ENCODE results near the gene IZUMO3. TPM values are rescaled to one million over a fixed set of nuclear protein-coding genes. Genes with fewer than 3 reads are reported as not detected.

IZUMO3 gene
- total and polyA plus RNA-seq, 2 of the 13 experiments (the other 11 are each of a cell fraction or from before 2014, with no cell fraction given): not detected

GRCh38 chr9:24500761-24501160 is 44.9 kb downstream of the IZUMO3 start:
- CTCF ChIA-PET (ENCODE audit: low intra/inter-chr PET ratio, low total read pairs): no interaction called here
- ATAC-seq: no peak
- Histone ChIP-seq H3K9ac (ENCODE audit: insufficient read depth, low read depth, low read length) (no peak overlapping the region), H3K27ac (ENCODE audit: extremely low read length, insufficient read depth, low read length) (no peak overlapping the region), H4K20me1 (ENCODE audit: insufficient read depth, low read length) (no peaks in the 10 kb centered on the region), H2AFZ (ENCODE audit: low read length) (no peak overlapping the region), H3K79me2 (ENCODE audit: insufficient read depth, low read length) (no peaks in the 10 kb centered on the region), H3K36me3 (replicated peaks in 1 of 2; ENCODE audit: control insufficient read depth in 1 of 2, insufficient read depth in 2 of 2, low read length in 2 of 2) (no peaks in the 10 kb centered on the region), H3K9me3 (ENCODE audit: low read length) (peaks cover 76% of the 10 kb centered on the region), H3K27me3 (ENCODE audit: control insufficient read depth in 1 of 2, insufficient read depth in 2 of 2, low read length in 2 of 2) (no peaks in the 10 kb centered on the region), H3K4me3 (replicated peaks in 1 of 3; ENCODE audit: insufficient read depth in 1 of 3, low read depth in 2 of 3, low read length in 3 of 3) (no peak overlapping the region), H3K4me2 (ENCODE audit: low read depth, low read length) (no peak overlapping the region), H3K4me1 (ENCODE audit: insufficient read depth, low read length) (no peaks in the 10 kb centered on the region)
- under 1% methylated on average over 3 of the region's 3 CpGs for WGBS (ENCODE audit: low lambda C conversion rate)
- intact Hi-C loops (cut with micrococcal nuclease; ENCODE audit: unreplicated experiment) (no loop called here), in situ Hi-C loops (cut with HindIII; ENCODE audit: extremely low pct_ligation_motif_present, low pct_unique_long_range_greater_than_20kb) (no loop called here)
- no peak for TF ChIP-seq ZMYM3 (CRISPR knock-in tag; IDR thresholded peaks at IDR 0.05)
- TF ChIP-seq ZNF530 (CRISPR knock-in tag; IDR thresholded peaks at IDR 0.05; ENCODE audit: low read depth): no peak
- TF ChIP-seq, protein P1, sequence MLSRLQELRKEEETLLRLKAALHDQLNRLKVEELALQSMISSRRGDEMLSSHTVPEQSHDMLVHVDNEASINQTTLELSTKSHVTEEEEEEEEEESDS (CRISPR knock-in tag; IDR thresholded peaks at IDR 0.05; ENCODE audit: borderline replicate concordance): no peak
- TF ChIP-seq PBX3 (CRISPR knock-in tag; IDR thresholded peaks at IDR 0.05; ENCODE audit: borderline replicate concordance): no peak
- TF ChIP-seq, protein P2, sequence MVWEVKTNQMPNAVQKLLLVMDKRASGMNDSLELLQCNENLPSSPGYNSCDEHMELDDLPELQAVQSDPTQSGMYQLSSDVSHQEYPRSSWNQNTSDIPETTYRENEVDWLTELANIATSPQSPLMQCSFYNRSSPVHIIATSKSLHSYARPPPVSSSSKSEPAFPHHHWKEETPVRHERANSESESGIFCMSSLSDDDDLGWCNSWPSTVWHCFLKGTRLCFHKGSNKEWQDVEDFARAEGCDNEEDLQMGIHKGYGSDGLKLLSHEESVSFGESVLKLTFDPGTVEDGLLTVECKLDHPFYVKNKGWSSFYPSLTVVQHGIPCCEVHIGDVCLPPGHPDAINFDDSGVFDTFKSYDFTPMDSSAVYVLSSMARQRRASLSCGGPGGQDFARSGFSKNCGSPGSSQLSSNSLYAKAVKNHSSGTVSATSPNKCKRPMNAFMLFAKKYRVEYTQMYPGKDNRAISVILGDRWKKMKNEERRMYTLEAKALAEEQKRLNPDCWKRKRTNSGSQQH (CRISPR knock-in tag; IDR thresholded peaks at IDR 0.05; ENCODE audit: low read depth): no peak
- TF ChIP-seq SRY (CRISPR knock-in tag; IDR thresholded peaks at IDR 0.05): no peak
- POLR2A ChIA-PET: no interaction called here
- no TSS peak for BruUV-seq (replicated peaks)
- no peak for FAIRE-seq
- DNase-seq (ENCODE audit: low spot score): no peak

DNA sequence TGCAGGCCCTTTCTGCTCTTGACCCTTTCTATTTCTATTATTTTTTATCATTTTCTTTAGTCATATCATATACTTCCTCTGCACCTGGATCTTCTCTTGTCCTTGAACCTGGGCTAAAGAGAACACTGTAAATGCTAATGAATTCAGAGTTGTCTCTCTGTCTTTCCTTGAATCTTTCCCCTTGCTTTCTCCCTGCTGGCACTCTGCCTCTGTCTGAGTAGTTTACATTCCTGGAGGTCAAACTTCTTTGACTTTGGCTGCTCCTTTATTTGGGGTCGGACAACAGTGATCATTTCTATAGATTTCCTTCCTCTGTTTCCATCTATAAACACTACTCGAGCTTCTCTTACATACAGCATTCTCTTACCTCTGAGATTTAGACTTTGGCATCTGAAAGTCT is 47.1 kb downstream of the IZUMO3 start:
- no peak overlapping the region for H3K4me3 ChIP-seq (replicated peaks in 1 of 3; ENCODE audit: insufficient read depth in 1 of 3, low read depth in 2 of 3, low read length in 3 of 3)
- no peaks in the 10 kb centered on the region for H3K27me3 ChIP-seq (ENCODE audit: control insufficient read depth in 1 of 2, insufficient read depth in 2 of 2, low read length in 2 of 2)
- ATAC-seq (no peak), FAIRE-seq (no peak), DNase-seq (ENCODE audit: low spot score) (no peak)
- H3K27ac ChIP-seq (ENCODE audit: extremely low read length, insufficient read depth, low read length): no peak overlapping the region
- peaks cover 66% of the 10 kb centered on the region for H3K9me3 ChIP-seq (ENCODE audit: low read length)
- no TSS peak for BruUV-seq (replicated peaks)
- in situ Hi-C loops (cut with HindIII; ENCODE audit: extremely low pct_ligation_motif_present, low pct_unique_long_range_greater_than_20kb): no loop called here
- ChIA-PET POLR2A (no interaction called here), CTCF (ENCODE audit: low intra/inter-chr PET ratio, low total read pairs) (no interaction called here)
- WGBS (ENCODE audit: low lambda C conversion rate): 3% methylated on average over 2 of the region's 2 CpGs
- no peaks in the 10 kb centered on the region for H4K20me1 ChIP-seq (ENCODE audit: insufficient read depth, low read length)
- H2AFZ ChIP-seq (ENCODE audit: low read length): no peak overlapping the region
- H3K36me3 ChIP-seq (replicated peaks in 1 of 2; ENCODE audit: control insufficient read depth in 1 of 2, insufficient read depth in 2 of 2, low read length in 2 of 2): no peaks in the 10 kb centered on the region
- H3K4me2 ChIP-seq (ENCODE audit: low read depth, low read length): no peak overlapping the region
- no peaks in the 10 kb centered on the region for H3K4me1 ChIP-seq (ENCODE audit: insufficient read depth, low read length)
- H3K9ac ChIP-seq (ENCODE audit: insufficient read depth, low read depth, low read length): no peak overlapping the region
- no peaks in the 10 kb centered on the region for H3K79me2 ChIP-seq (ENCODE audit: insufficient read depth, low read length)
- intact Hi-C loops (cut with micrococcal nuclease; ENCODE audit: unreplicated experiment): no loop called here
- TF ChIP-seq, protein P3, sequence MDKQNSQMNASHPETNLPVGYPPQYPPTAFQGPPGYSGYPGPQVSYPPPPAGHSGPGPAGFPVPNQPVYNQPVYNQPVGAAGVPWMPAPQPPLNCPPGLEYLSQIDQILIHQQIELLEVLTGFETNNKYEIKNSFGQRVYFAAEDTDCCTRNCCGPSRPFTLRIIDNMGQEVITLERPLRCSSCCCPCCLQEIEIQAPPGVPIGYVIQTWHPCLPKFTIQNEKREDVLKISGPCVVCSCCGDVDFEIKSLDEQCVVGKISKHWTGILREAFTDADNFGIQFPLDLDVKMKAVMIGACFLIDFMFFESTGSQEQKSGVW (CRISPR knock-in tag; IDR thresholded peaks at IDR 0.05; ENCODE audit: borderline replicate concordance): no peak
- TF ChIP-seq STAT6 (CRISPR knock-in tag; IDR thresholded peaks at IDR 0.05; ENCODE audit: borderline replicate concordance): no peak
- TF ChIP-seq ZBTB43 (CRISPR knock-in tag; conservative IDR thresholded peaks at IDR 0.05): no peak
- no peak for TF ChIP-seq CENPBD1 (CRISPR knock-in tag; IDR thresholded peaks at IDR 0.05; ENCODE audit: borderline replicate concordance, low read depth)
